ENCODE measurements around the gene FAM72C.
"Not testable (repeated sequence)": the region's sequence is repeated elsewhere in the genome, so short reads cannot be mapped to it uniquely, and the experiment has no call there.

DNA sequence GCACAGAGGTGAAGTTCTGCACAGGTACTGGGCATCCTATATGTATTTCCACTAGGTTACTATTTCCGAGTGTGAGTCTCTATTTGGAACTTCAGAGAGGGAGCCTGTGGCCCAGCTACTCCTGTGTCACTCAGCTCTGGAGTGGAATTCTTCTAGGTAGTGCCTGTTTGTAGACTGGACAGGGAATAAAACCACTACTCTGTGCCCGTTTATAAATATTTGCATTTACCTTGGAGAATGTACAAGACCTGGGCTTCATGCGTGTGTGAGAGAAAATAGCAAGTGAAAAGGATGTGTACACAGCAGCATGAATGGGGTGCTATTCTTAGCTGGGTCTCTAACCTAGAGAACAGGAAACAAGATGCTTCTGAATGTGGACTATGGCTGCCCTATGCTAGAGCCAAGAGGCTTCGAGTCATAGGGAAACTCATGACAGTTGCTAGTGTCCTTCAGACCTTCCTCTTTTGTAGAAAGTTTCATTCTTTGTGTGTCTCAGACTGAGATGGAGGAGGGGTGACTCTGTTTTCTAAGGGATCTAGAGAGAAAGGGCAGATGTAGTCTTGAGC, 40.5 kb upstream of the FAM72C start:
- TF ChIP-seq POLR2A (IDR thresholded peaks at IDR 0.05): not testable (repeated sequence)
- TF ChIP-seq, protein P1, sequence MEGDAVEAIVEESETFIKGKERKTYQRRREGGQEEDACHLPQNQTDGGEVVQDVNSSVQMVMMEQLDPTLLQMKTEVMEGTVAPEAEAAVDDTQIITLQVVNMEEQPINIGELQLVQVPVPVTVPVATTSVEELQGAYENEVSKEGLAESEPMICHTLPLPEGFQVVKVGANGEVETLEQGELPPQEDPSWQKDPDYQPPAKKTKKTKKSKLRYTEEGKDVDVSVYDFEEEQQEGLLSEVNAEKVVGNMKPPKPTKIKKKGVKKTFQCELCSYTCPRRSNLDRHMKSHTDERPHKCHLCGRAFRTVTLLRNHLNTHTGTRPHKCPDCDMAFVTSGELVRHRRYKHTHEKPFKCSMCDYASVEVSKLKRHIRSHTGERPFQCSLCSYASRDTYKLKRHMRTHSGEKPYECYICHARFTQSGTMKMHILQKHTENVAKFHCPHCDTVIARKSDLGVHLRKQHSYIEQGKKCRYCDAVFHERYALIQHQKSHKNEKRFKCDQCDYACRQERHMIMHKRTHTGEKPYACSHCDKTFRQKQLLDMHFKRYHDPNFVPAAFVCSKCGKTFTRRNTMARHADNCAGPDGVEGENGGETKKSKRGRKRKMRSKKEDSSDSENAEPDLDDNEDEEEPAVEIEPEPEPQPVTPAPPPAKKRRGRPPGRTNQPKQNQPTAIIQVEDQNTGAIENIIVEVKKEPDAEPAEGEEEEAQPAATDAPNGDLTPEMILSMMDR (IDR thresholded peaks at IDR 0.05 in 4 of 5, conservative IDR thresholded peaks at IDR 0.05 in 1 of 5): not testable (repeated sequence)

Data from gastrocnemius medialis (tissue), 4 donors.